Keratinocyte (primary cell): ENCODE results near the gene FARSB.

Experiments
- CTCF ChIP-seq, 3 experiments: IDR thresholded peaks in 1 of 3; conservative IDR thresholded peaks in 1 of 3; optimal IDR thresholded peaks in 1 of 3; 2 replicates in 2 of 3; 3 replicates in 1 of 3; pipeline versions ENCODE3 to v1.5.1; 2011; ENCODE audit warnings: low read length in 3 of 3, mild to moderate bottlenecking in 3 of 3, moderate library complexity in 2 of 3, control low read depth in 1 of 3, inconsistent platforms in 1 of 3; ENCODE audit not compliant: insufficient read depth in 2 of 3; ENCODE audit errors: extremely low read depth in 1 of 3
- EZH2 ChIP-seq: IDR thresholded peaks from one replicate; pipeline ENCODE4 v1.6.1; 2012; ENCODE audit warnings: inconsistent platforms, mild to moderate bottlenecking, low read length, moderate library complexity

DNA sequence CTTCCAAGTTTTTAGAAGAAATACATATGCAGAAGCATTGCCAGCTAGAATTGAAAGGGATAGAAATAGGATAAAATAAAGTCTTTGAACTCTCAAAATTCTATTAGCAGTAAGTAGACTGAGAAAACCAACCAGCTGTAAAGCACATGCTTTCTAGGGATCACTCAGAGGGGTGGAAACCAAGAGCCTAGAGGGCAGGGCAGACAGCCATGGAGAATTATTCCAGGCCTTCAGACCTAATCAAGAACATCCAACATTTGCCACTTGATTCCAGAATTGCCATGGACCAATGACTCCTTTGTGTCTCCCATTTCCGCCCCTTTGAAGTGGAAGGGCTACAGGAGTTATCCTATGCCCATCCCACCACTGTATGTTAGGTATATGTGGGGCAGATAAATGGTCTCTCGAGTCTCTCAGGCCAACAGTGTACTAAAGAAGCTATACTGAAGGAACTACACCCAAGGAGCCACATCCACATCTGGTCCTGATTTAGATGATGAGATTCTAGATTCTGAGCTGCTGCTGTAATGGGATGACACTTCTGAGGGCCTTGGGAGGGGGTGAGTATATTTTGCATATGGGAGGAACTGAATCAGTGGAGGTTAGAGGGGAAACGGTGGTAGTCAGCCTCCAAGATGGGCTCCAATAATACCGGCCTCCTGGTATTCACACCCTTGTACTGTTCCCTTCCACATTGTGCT, 4.0 kb downstream of the FARSB start:
- TF ChIP-seq CTCF (optimal IDR thresholded peaks at IDR 0.05 in 1 of 3, IDR thresholded peaks at IDR 0.05 in 1 of 3, conservative IDR thresholded peaks at IDR 0.05 in 1 of 3; ENCODE audit: extremely low read depth in 1 of 3, insufficient read depth in 2 of 3, low read length in 3 of 3) (no peak), EZH2 (no peak)
